Bronchial epithelial cell (primary cell): ENCODE results near the gene LDLR. TPM values are rescaled to one million over a fixed set of nuclear protein-coding genes. Genes with fewer than 3 reads are reported as not detected.

Experiments
- DNase-seq: peaks from one replicate; pipeline ENCODE4 v3.0.0-alpha.2; 2010; ENCODE audit warnings: low read depth
- FAIRE-seq: peaks from 2 replicates; lab custom pipeline; 2011; peaks lifted over from hg19 to GRCh38; lab: Jason Lieb, UNC
- H3K27me3 ChIP-seq: 2 replicates; pipeline ENCODE4 v1.5.1; 2011; ENCODE audit warnings: low read length; ENCODE audit not compliant: control insufficient read depth, insufficient read depth
- H3K36me3 ChIP-seq: 2 replicates; pipeline ENCODE4 v1.5.1; 2011; ENCODE audit warnings: low read length; ENCODE audit not compliant: control insufficient read depth, insufficient read depth
- H3K4me3 ChIP-seq: 2 replicates; pipeline ENCODE4 v1.5.1; 2011; ENCODE audit warnings: mild to moderate bottlenecking, low read depth, low read length, control low read depth
- total RNA-seq: library from RNA; depleted of rRNA; stranded (reverse); fragments of >200 nt; gene quantifications from 2 replicates; pipeline ENCODE4 v1.2.1, GENCODE V29; 2014
- TF ChIP-seq, protein P1 (sequence below): IDR thresholded peaks from 2 replicates; pipeline ENCODE4 v1.5.1; 2011; ENCODE audit warnings: mild to moderate bottlenecking, moderate library complexity, low read length, control low read depth, inconsistent platforms; ENCODE audit not compliant: insufficient read depth, severe bottlenecking

The LDLR gene
- total RNA-seq, 1 donor from 2014 or later, result 109 TPM

DNA sequence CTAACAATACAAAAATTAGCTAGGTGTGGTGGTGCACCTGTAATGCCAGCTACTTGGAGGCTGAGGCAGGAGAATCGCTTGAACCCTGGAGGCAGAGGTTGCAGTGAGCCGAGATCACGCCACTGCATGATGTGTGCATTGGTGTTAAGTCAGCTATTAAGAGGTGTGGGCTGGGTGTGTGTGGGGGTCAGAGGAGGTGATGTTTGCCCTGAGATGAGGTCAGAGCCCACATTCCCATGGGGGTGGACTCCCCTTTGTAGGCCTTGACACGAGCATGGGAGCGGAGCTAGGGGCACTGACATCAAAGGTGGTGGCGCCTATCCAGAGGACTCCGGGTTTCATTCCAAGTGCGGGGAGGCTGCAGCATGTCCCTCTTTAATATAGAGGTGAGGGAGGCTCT, 34.6 kb upstream of the LDLR start:
- no peak for DNase-seq
- peaks cover 19% of the 10 kb centered on the region for H3K36me3 ChIP-seq
- no peak for FAIRE-seq
- H3K27me3 ChIP-seq, result no peaks in the 10 kb centered on the region
- TF ChIP-seq, protein P1, sequence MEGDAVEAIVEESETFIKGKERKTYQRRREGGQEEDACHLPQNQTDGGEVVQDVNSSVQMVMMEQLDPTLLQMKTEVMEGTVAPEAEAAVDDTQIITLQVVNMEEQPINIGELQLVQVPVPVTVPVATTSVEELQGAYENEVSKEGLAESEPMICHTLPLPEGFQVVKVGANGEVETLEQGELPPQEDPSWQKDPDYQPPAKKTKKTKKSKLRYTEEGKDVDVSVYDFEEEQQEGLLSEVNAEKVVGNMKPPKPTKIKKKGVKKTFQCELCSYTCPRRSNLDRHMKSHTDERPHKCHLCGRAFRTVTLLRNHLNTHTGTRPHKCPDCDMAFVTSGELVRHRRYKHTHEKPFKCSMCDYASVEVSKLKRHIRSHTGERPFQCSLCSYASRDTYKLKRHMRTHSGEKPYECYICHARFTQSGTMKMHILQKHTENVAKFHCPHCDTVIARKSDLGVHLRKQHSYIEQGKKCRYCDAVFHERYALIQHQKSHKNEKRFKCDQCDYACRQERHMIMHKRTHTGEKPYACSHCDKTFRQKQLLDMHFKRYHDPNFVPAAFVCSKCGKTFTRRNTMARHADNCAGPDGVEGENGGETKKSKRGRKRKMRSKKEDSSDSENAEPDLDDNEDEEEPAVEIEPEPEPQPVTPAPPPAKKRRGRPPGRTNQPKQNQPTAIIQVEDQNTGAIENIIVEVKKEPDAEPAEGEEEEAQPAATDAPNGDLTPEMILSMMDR, result no peak
- H3K4me3 ChIP-seq, result no peak overlapping the region

DNA sequence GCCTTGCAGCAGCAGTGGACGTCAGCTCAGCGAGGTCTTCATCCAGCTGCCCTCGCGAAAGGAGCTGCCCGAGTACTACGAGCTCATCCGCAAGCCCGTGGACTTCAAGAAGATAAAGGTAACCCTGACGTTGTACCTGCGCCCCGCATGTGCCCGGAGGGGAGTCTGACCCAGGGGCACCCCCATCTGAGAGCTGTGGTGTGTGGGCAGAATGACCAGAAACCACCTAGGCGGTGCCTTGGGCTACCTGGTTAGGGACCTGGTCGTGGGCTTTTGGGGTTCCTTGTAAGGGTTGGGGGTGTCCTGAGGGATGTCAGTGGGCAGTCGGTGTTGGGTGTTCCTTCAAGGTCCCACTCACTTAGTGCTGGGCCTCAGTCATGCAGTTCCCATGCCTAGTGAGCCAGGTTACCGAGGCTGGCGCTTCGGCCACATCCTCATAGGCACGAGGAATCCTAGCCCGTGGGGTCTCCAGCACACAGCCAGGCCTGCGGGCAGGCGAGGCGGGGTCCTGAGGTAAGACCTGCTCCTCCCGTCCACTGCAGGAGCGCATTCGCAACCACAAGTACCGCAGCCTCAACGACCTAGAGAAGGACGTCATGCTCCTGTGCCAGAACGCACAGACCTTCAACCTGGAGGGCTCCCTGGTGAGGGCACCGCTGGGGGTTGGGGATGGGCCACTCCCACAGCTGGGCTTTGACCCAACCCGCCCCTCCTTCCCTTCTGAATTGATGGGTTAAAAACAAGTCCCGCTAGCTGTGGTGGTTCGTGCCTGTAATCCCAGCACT, 30.8 kb upstream of the LDLR start:
- H3K36me3 ChIP-seq, result peaks cover 20% of the 10 kb centered on the region
- no peaks in the 10 kb centered on the region for H3K27me3 ChIP-seq
- TF ChIP-seq, protein P1, result no peak
- DNase-seq (no peak), FAIRE-seq (no peak)
- H3K4me3 ChIP-seq, result no peak overlapping the region

DNA sequence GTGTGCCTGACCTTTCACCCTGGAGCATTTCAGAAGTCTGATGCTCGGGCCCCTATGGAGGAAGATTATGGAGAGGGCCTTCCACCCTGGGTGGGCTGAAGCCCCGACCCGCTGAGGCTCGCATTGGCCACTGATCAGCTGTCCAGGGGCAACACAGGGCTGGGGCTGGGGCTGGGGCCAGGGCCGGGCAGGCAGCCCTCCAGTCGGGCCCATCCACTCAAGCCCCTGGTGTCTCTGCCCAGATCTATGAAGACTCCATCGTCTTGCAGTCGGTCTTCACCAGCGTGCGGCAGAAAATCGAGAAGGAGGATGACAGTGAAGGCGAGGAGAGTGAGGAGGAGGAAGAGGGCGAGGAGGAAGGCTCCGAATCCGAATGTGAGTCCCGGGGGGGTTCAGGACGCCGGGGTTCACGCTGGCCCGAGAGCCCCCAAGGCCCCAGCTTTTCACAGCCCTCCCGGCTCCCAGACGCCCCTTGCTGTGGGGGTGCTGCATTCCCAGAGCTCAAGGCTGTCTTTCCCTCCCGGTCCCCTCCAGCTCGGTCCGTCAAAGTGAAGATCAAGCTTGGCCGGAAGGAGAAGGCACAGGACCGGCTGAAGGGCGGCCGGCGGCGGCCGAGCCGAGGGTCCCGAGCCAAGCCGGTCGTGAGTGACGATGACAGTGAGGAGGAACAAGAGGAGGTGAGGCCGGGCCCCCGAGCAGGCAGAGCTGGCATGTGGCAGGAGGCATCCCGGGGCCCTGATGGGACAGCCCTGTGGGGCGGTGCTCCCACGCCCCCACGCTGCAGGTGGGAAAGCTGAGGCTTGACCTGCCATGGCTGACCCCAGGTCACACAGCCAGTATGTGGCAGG, 29.5 kb upstream of the LDLR start:
- Histone ChIP-seq H3K4me3 (no peak overlapping the region), H3K27me3 (no peaks in the 10 kb centered on the region), H3K36me3 (peaks cover 21% of the 10 kb centered on the region)
- FAIRE-seq, result no peak
- DNase-seq, result no peak
- TF ChIP-seq, protein P1, result no peak

DNA sequence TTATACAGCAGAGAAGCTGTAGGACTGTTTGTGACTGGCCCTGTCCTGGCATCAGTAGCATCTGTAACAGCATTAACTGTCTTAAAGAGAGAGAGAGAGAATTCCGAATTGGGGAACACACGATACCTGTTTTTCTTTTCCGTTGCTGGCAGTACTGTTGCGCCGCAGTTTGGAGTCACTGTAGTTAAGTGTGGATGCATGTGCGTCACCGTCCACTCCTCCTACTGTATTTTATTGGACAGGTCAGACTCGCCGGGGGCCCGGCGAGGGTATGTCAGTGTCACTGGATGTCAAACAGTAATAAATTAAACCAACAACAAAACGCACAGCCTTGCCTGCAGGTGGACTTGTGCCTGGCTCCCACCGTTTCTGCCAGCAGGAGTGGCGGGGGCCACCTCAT, 27.3 kb upstream of the LDLR start:
- DNase-seq, result no peak
- TF ChIP-seq, protein P1, result no peak
- no peak for FAIRE-seq
- no peaks in the 10 kb centered on the region for H3K27me3 ChIP-seq
- peaks cover 17% of the 10 kb centered on the region for H3K36me3 ChIP-seq
- no peak overlapping the region for H3K4me3 ChIP-seq

DNA sequence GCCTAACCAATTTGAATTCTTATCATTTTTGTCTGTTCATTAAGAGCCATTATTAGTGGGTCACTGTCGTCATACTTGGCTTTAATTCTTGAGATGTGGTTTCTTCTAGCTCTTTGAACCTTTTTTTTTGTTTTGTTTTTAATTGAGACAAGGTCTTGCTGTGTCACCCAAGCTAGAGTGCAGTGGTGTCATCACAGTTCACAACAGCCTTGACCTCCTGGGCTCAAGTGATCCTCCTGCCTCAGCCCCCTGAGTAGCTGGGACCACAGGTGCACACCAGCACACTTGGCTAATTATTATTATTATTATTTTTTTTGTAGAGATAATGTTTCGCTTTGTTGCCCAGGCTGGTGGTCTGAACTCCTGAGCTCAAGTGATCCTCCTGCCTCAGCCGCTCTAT, 25.8 kb upstream of the LDLR start:
- Histone ChIP-seq H3K4me3 (no peak overlapping the region), H3K27me3 (no peaks in the 10 kb centered on the region), H3K36me3 (peaks cover 21% of the 10 kb centered on the region)
- TF ChIP-seq, protein P1, result no peak
- no peak for FAIRE-seq
- DNase-seq, result no peak
